Naive thymus-derived CD4-positive, alpha-beta T cell (primary cell): Measurements from ENCODE around the gene PCDH1. TPM values are rescaled to one million over a fixed set of nuclear protein-coding genes. Genes with fewer than 3 reads are reported as not detected.

Source experiments
- ATAC-seq: fragments of 150-1000 bp; cut with Tn5 transposase; 2 replicates; pipeline ENCODE4 v1.10.0; 2021; ENCODE audit warnings: mild to moderate bottlenecking, moderate library complexity
- CTCF ChIA-PET: fragments of 350-600 bp; sonication (Branson Sonifier 250); formaldehyde crosslinking; loops from one replicate; lab custom pipeline; 2021; ENCODE audit warnings: antibody characterized with exemption; lab: Charles Lee
- POLR2A ChIA-PET: fragments of 350-600 bp; sonication (Branson Sonifier 250); formaldehyde crosslinking; loops from one replicate; lab custom pipeline; 2021; ENCODE audit warnings: antibody characterized with exemption, inconsistent platforms; lab: Charles Lee
- DNase-seq, 9 donors: peaks; one replicate each; pipeline versions ENCODE4 v3.0.0 to v3.0.0-alpha.2; 2020 to 2022; ENCODE audit warnings: mixed read lengths in 1 of 9
- H3K27ac ChIP-seq: one replicate; pipeline ENCODE4 v1.7.0; 2013; ENCODE audit warnings: mild to moderate bottlenecking, low read depth, low read length, moderate library complexity
- H3K27me3 ChIP-seq, 2 donors: one replicate each; pipeline ENCODE4 v1.7.0; 2013; ENCODE audit warnings: low read length in 2 of 2, mild to moderate bottlenecking in 2 of 2, moderate library complexity in 2 of 2; ENCODE audit not compliant: control insufficient read depth in 2 of 2, insufficient read depth in 2 of 2
- H3K36me3 ChIP-seq, 3 experiments: 1 replicate in 2 of 3; 2 replicates in 1 of 3; pipeline ENCODE4 v1.7.0; 2013; ENCODE audit warnings: low read length in 3 of 3, mild to moderate bottlenecking in 3 of 3, moderate library complexity in 1 of 3; ENCODE audit not compliant: insufficient read depth in 3 of 3, control insufficient read depth in 2 of 3
- H3K4me1 ChIP-seq, 2 donors: one replicate each; pipeline ENCODE4 v1.7.0; 2013; ENCODE audit warnings: low read length in 2 of 2, mild to moderate bottlenecking in 2 of 2, moderate library complexity in 1 of 2; ENCODE audit not compliant: control insufficient read depth in 2 of 2, insufficient read depth in 2 of 2
- H3K4me3 ChIP-seq: 2 replicates; pipeline ENCODE4 v1.7.0; 2013; ENCODE audit warnings: mild to moderate bottlenecking, low read length
- H3K9me3 ChIP-seq, 3 experiments: 1 replicate in 2 of 3; 2 replicates in 1 of 3; pipeline ENCODE4 v1.7.0; 2013; ENCODE audit warnings: low read length in 3 of 3; ENCODE audit not compliant: control insufficient read depth in 2 of 3
- H3K27ac Mint-ChIP-seq, 9 donors: one replicate each; pipeline ENCODE4 v1.8.0; 2020 to 2022; ENCODE audit warnings: mixed read lengths in 9 of 9, mild to moderate bottlenecking in 8 of 9, moderate library complexity in 5 of 9, inconsistent platforms in 2 of 9
- H3K27me3 Mint-ChIP-seq, 5 donors: one replicate each; pipeline ENCODE4 v1.8.0; 2021 to 2022; ENCODE audit warnings: mixed read lengths in 5 of 5, mild to moderate bottlenecking in 1 of 5
- H3K36me3 Mint-ChIP-seq, 5 donors: one replicate each; pipeline ENCODE4 v1.8.0; 2020 to 2022; ENCODE audit warnings: mixed read lengths in 5 of 5, mild to moderate bottlenecking in 3 of 5, inconsistent platforms in 1 of 5
- H3K4me1 Mint-ChIP-seq, 7 donors: one replicate each; pipeline ENCODE4 v1.8.0; 2020 to 2022; ENCODE audit warnings: mixed read lengths in 7 of 7, mild to moderate bottlenecking in 3 of 7, inconsistent platforms in 1 of 7
- H3K4me3 Mint-ChIP-seq, 10 donors: one replicate each; pipeline ENCODE4 v1.8.0; 2020 to 2022; ENCODE audit warnings: mild to moderate bottlenecking in 10 of 10, mixed read lengths in 10 of 10, moderate library complexity in 6 of 10, inconsistent platforms in 2 of 10
- H3K9me3 Mint-ChIP-seq, 11 donors: one replicate each; pipeline ENCODE4 v1.8.0; 2020 to 2022; ENCODE audit warnings: mixed read lengths in 11 of 11, mild to moderate bottlenecking in 4 of 11, inconsistent platforms in 1 of 11, moderate library complexity in 1 of 11
- intact Hi-C, 2 donors: fragments of 100-400 bp; cut with micrococcal nuclease; formaldehyde crosslinking; loops; one replicate each; pipeline ENCODE4 v1.15.1; 2023
- polyA plus RNA-seq, 2 donors: library from polyadenylated mRNA; unstranded; fragments of 300-500 nt; fragmentation: Illumina TruSeq; gene quantifications; one replicate each; pipeline ENCODE4 v1.2.3, GENCODE V29; 2021
- total RNA-seq, 6 experiments: library from RNA in 5 of 6; stranded (reverse) in 5 of 6; gene quantifications; 1 replicate in 5 of 6; 2 replicates in 1 of 6; pipeline ENCODE4 v1.2.3 and lab custom pipeline; 2021 to 2026

The PCDH1 gene
- total and polyA plus RNA-seq, 7 experiments from 2014 or later, result 0.05 to 3.2 (median 0.53) TPM; not detected in 4

DNA sequence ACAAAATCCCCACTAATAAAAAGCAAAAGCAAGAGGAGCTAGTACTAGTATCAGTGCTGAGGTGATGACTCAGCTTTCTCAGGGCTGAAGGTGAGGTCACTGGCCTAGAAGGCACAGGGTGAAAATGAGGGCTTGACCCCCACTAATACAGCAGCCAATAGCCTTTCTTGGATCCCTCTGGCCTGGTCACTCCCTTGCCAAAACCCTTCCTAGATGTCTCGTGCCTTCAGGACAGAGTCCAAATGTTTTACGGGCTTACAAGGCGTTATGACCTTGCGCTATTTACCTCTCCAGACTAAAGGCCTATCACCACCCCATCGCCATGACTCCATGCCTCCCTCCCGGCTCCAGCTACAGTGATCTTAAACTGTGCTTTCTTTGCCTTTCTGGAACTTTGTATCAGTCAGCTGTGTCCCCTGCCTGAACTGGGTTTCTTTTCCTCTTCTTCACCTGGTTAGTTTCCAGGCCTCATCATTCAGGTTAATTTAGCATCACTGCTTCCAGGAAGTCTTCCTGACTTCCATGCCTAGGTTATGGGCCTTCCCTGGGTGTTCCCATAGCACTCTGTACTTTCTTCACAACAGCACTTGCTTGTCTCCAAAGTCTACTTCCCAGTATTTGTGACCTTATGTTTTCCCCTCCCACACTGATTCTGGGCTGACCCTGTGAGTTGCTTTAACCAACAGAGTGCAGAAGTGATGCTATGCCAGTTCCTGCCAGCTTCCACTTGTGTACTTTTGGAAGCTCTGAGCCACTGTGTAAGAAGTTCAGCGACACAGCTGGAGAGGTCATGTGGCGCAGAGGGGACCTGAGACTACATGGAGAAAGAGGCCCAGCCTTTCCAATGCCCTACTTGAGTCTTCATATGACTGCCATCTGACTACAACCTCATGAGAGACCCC lies 41.3 kb upstream of the PCDH1 start:
- CTCF ChIA-PET, result interaction anchor here (1.4 to 2.0 kb wide), 2 partner anchors 41 to 227 kb away, joined by 3 to 9 read pairs; no protein-coding TSS in a partner anchor
- intact Hi-C loops, result loop anchor here (5.0 kb wide), 4 partner anchors 93 to 853 kb away; partner anchors contain the start of genes NDFIP1 (in 2 of the 2), ARHGAP26 (in 1 of the 2) and GNPDA1 (in 1 of the 2)

DNA sequence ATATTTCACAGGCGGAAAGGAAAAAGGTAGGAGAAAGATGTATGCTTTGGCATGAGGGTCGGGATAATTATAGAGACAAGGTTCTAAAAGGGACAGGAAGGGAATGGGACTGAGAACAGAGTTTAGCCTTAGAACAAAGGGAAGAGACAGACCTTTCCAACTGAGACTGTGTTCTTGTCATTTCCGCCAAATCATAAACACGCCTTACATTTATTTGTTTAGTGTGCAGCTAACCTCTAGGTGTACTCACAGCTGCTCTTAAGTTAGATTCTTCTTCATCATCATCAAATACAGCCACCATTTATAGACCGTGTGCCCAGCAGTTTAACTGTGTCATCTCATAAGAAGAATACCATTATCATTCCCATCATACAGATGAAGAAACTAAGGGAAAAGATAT lies 39.5 kb upstream of the PCDH1 start:
- Histone ChIP-seq H3K27ac (no peak overlapping the region), H3K4me3 (no peak overlapping the region), H3K9me3 (no peaks in the 10 kb centered on the region), H3K27me3 (peaks cover 5 to 10% of the 10 kb centered on the region in 2 donors), H3K4me1 (peaks cover 2 to 8% of the 10 kb centered on the region in 2 donors), H3K36me3 (no peaks in the 10 kb centered on the region)
- ATAC-seq (no peak), DNase-seq (no peak)
- POLR2A ChIA-PET, result no interaction called here
- H3K4me1 Mint-ChIP-seq, result peaks cover 6 to 25% (median 16%) of the 10 kb centered on the region in 7 donors
- intact Hi-C loops, result no loop called here
- H3K9me3 Mint-ChIP-seq, result no peaks in the 10 kb centered on the region
- H3K27ac Mint-ChIP-seq, result no peak overlapping the region
- CTCF ChIA-PET, result no interaction called here
- peaks cover 17 to 43% (median 22%) of the 10 kb centered on the region in 5 donors for H3K27me3 Mint-ChIP-seq
- H3K4me3 Mint-ChIP-seq, result no peak overlapping the region
- H3K36me3 Mint-ChIP-seq, result no peaks in the 10 kb centered on the region

More for the DNA sequence above, 41.3 kb upstream of the PCDH1 start:
- no peak overlapping the region for H3K4me3 Mint-ChIP-seq
- H3K9me3 Mint-ChIP-seq, result no peaks in the 10 kb centered on the region
- no peak overlapping the region for H3K27ac Mint-ChIP-seq
- H3K27ac ChIP-seq, result no peak overlapping the region
- H3K36me3 Mint-ChIP-seq, result peaks cover 0 to 5% (median 2%) of the 10 kb centered on the region in 5 donors
- H3K4me1 ChIP-seq, result peaks cover 9 to 12% of the 10 kb centered on the region in 2 donors
- ATAC-seq, result no peak
- H3K27me3 ChIP-seq, result no peaks in the 10 kb centered on the region
- H3K4me3 ChIP-seq, result no peak overlapping the region
- H3K9me3 ChIP-seq, result no peaks in the 10 kb centered on the region
- H3K27me3 Mint-ChIP-seq, result peaks cover 7 to 29% (median 11%) of the 10 kb centered on the region in 5 donors
- H3K36me3 ChIP-seq, result no peaks in the 10 kb centered on the region
- peaks cover 8 to 31% (median 19%) of the 10 kb centered on the region in 7 donors for H3K4me1 Mint-ChIP-seq
- POLR2A ChIA-PET, result no interaction called here
- DNase-seq, result no peak

DNA sequence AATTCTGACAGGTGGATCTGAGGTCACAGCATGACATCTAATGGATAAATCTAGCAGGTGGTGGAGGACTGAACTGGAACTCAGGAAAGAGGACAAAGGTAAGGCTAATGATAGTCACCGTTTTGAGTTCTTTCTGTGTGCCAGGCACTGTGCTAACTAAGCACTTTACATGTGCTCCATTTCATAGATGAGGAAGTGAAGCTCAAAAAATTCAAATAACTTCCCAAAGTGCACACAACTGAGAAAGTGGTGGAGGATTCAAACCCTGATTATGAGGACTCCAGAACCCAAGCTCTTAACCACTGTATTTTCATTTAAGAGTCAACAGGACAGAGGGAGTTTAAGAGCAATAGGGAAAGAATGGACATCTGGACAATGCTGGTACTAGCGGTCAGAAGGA lies 38.3 kb upstream of the PCDH1 start:
- no peak for ATAC-seq
- intact Hi-C loops, result no loop called here

DNA sequence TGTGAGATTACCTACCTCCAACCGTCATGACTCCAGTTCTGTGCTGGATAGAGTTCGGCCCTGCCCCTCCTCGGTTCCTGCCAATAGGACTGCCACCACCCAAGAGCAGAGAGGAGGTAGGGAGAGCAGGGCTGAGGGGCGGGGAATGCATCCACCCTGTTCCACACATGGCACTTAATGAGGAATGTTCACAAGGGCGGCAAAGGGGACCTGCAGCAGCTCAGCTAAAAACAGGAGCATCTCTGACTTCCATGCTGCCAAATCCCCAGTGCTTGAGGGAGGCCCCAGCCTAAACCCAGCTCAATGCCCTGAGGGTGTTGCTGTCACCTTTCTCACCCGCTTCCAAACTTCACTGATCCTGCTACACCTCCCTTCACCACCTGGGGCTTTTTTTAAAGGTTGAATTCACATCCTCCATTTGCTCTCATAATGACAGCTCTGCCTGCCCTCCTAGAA lies 37.7 kb upstream of the PCDH1 start:
- Mint-ChIP-seq H3K4me3 (no peak overlapping the region), H3K36me3 (no peaks in the 10 kb centered on the region), H3K9me3 (no peaks in the 10 kb centered on the region), H3K27me3 (peaks cover 21 to 52% (median 23%) of the 10 kb centered on the region in 5 donors), H3K27ac (no peak overlapping the region), H3K4me1 (peaks cover 6 to 18% (median 14%) of the 10 kb centered on the region in 7 donors)
- peaks cover 0 to 7% of the 10 kb centered on the region in 2 donors for H3K4me1 ChIP-seq
- no peaks in the 10 kb centered on the region for H3K36me3 ChIP-seq
- no peak for DNase-seq
- ChIA-PET POLR2A (interaction anchor here (0.9 to 1.1 kb wide), 2 partner anchors 16 to 47 kb away, joined by 3 to 4 read pairs; no protein-coding TSS in a partner anchor), CTCF (no interaction called here)
- no peaks in the 10 kb centered on the region for H3K9me3 ChIP-seq
- H3K27me3 ChIP-seq, result peaks cover 5 to 10% of the 10 kb centered on the region in 2 donors
- ATAC-seq, result no peak
- H3K27ac ChIP-seq, result no peak overlapping the region
- H3K4me3 ChIP-seq, result no peak overlapping the region
- intact Hi-C loops, result no loop called here

More for the DNA sequence above, 38.3 kb upstream of the PCDH1 start:
- Histone ChIP-seq H3K4me1 (peaks cover 0 to 7% of the 10 kb centered on the region in 2 donors), H3K4me3 (no peak overlapping the region), H3K27ac (no peak overlapping the region), H3K9me3 (no peaks in the 10 kb centered on the region), H3K27me3 (peaks cover 5 to 10% of the 10 kb centered on the region in 2 donors), H3K36me3 (no peaks in the 10 kb centered on the region)
- Mint-ChIP-seq H3K27ac (no peak overlapping the region), H3K36me3 (no peaks in the 10 kb centered on the region), H3K4me1 (peaks cover 6 to 22% (median 14%) of the 10 kb centered on the region in 7 donors), H3K9me3 (no peaks in the 10 kb centered on the region), H3K4me3 (no peak overlapping the region), H3K27me3 (peaks cover 21 to 52% (median 23%) of the 10 kb centered on the region in 5 donors)
- ChIA-PET POLR2A (interaction anchor here (0.9 to 1.1 kb wide), 2 partner anchors 16 to 47 kb away, joined by 3 to 4 read pairs; no protein-coding TSS in a partner anchor), CTCF (no interaction called here)
- no peak for DNase-seq

DNA sequence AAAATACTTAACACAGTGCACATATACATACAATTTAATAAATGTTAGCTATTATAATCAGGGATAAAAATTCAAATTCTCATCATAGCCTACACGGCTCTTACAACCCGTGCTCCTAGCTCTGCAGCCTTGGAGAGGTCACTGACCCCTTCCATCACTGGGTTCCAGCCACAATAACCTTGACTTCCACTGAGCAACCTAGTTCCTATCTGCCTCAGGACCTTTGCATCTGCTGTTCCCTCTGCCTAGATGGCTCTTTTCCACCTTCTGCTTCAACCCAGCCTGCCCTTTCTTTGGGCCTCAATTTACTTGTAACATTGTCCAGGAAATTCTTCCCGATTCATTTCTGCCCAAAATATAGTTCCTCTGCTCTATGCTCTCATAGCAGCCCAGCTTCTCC lies 36.6 kb upstream of the PCDH1 start:
- Histone ChIP-seq H3K27ac (no peak overlapping the region), H3K4me3 (no peak overlapping the region), H3K9me3 (no peaks in the 10 kb centered on the region), H3K4me1 (peaks cover 0 to 7% of the 10 kb centered on the region in 2 donors), H3K36me3 (no peaks in the 10 kb centered on the region), H3K27me3 (peaks cover 5 to 10% of the 10 kb centered on the region in 2 donors)
- Mint-ChIP-seq H3K27ac (peak overlapping the region in 1 of 9 donors; percentile 1), H3K4me1 (peaks cover 6 to 18% (median 14%) of the 10 kb centered on the region in 7 donors), H3K36me3 (no peaks in the 10 kb centered on the region), H3K4me3 (peak overlapping the region in 9 of 10 donors; percentile 19 to 65 (median 53)), H3K27me3 (peaks cover 21 to 52% (median 23%) of the 10 kb centered on the region in 5 donors), H3K9me3 (no peaks in the 10 kb centered on the region)
- ATAC-seq (no peak), DNase-seq (no peak)
- intact Hi-C loops, result loop anchor here in 1 of 2 donors (1.0 kb wide), 1 partner anchor 46 kb away; no protein-coding TSS in a partner anchor
- ChIA-PET POLR2A (interaction anchor here (1.1 to 1.8 kb wide), 3 partner anchors 8 to 54 kb away, joined by 4 to 14 read pairs (median 5); partner anchors contain the start of genes DELE1 and RNF14), CTCF (interaction anchor here (1.4 to 1.8 kb wide), 2 partner anchors 45 to 250 kb away, joined by 3 to 11 read pairs; no protein-coding TSS in a partner anchor)

DNA sequence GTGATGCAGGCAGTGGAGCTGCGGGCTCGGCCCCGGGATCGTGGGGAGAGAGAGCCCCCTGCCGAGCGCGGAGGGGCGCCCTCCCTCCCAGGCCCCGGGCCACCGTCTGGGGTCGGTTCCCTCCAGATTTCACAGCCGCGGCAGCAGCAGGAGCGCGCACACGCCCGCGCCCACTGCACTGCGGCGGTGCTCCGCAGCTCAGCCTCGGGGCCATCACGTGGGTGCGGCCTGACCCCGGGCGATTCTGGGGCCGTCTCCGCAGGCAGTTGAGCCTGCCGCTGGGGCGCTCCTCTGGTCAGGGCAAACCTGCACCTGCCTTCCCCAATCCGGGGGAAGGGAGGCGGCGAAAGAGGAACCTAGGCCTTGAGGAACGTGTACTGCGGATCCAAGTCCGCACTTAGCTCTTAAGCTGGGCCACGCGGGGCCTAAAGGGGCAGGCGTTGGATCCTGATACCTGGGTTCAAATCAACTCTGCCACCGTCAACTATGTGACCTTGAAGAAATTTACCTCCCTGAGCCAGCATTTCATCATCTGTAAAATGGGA lies 36.1 kb upstream of the PCDH1 start:
- H3K27me3 ChIP-seq, result peaks cover 5 to 10% of the 10 kb centered on the region in 2 donors
- no peaks in the 10 kb centered on the region for H3K36me3 ChIP-seq
- no peaks in the 10 kb centered on the region for H3K9me3 Mint-ChIP-seq
- H3K36me3 Mint-ChIP-seq, result no peaks in the 10 kb centered on the region
- peaks cover 0 to 7% of the 10 kb centered on the region in 2 donors for H3K4me1 ChIP-seq
- no peak overlapping the region for H3K27ac Mint-ChIP-seq
- H3K27ac ChIP-seq, result no peak overlapping the region
- ChIA-PET POLR2A (interaction anchor here (1.1 to 1.8 kb wide), 3 partner anchors 9 to 55 kb away, joined by 4 to 14 read pairs (median 5); partner anchors contain the start of genes DELE1 and RNF14), CTCF (interaction anchor here (1.4 to 1.8 kb wide), 2 partner anchors 46 to 249 kb away, joined by 3 to 11 read pairs; no protein-coding TSS in a partner anchor)
- peaks cover 21 to 55% (median 23%) of the 10 kb centered on the region in 5 donors for H3K27me3 Mint-ChIP-seq
- peak in 4 of 9 donors; percentile 16 to 19 (median 18) for DNase-seq
- H3K4me3 Mint-ChIP-seq, result peak overlapping the region in 8 of 10 donors; percentile 48 to 75 (median 63)
- peak; percentile 73 for ATAC-seq
- peak overlapping the region; percentile 48 for H3K4me3 ChIP-seq
- H3K9me3 ChIP-seq, result no peaks in the 10 kb centered on the region
- intact Hi-C loops, result loop anchor here in 1 of 2 donors (1.0 kb wide), 1 partner anchor 46 kb away; no protein-coding TSS in a partner anchor
- H3K4me1 Mint-ChIP-seq, result peaks cover 6 to 18% (median 14%) of the 10 kb centered on the region in 7 donors
